Activated T-helper 2 cell treated with anti-CD3 and anti-CD28 coated beads, Interferon-gamma antibody, Interleukin-2, Interleukin-4, amounts not matched to agents 10 μg/mL and 5 μg/mL and 100 μg/mL, durations not matched to agents 14 hours and 24 hours and 36 hours (primary cell): ENCODE results near the gene GRK3. TPM values are rescaled to one million over a fixed set of nuclear protein-coding genes. Genes with fewer than 3 reads are reported as not detected.

Source experiments
- DNase-seq: peaks from one replicate; pipeline ENCODE4 v3.0.0; 2021; ENCODE audit warnings: low spot score
- H3K27ac Mint-ChIP-seq: one replicate; pipeline ENCODE4 v1.8.0; 2021; ENCODE audit warnings: mixed read lengths
- H3K27me3 Mint-ChIP-seq: one replicate; pipeline ENCODE4 v1.8.0; 2021; ENCODE audit warnings: low read depth, mixed read lengths
- H3K36me3 Mint-ChIP-seq: one replicate; pipeline ENCODE4 v1.8.0; 2021; ENCODE audit warnings: low read depth, mixed read lengths
- H3K4me1 Mint-ChIP-seq: one replicate; pipeline ENCODE4 v1.8.0; 2021; ENCODE audit warnings: low read depth, mixed read lengths
- H3K4me3 Mint-ChIP-seq: one replicate; pipeline ENCODE4 v1.8.0; 2021; ENCODE audit warnings: low read depth, mild to moderate bottlenecking, moderate library complexity, mixed read lengths
- H3K9me3 Mint-ChIP-seq: one replicate; pipeline ENCODE4 v1.8.0; 2021; ENCODE audit warnings: mixed read lengths
- intact Hi-C: fragments of 100-400 bp; cut with micrococcal nuclease; formaldehyde crosslinking; loops from one replicate; pipeline ENCODE4 v1.15.1; 2023
- total RNA-seq: library from RNA; stranded (reverse); gene quantifications from 2 replicates; pipeline ENCODE4 v1.2.3, GENCODE V29; 2022

Gene GRK3
- total RNA-seq, 1 donor from 2014 or later = 60.2 TPM

- no peak overlapping the region for H3K27ac Mint-ChIP-seq
- peaks cover 22% of the 10 kb centered on the region for H3K9me3 Mint-ChIP-seq
- H3K4me3 Mint-ChIP-seq = no peak overlapping the region
- H3K27me3 Mint-ChIP-seq = no peaks in the 10 kb centered on the region
- DNase-seq = no peak
- H3K4me1 Mint-ChIP-seq = peaks cover 34% of the 10 kb centered on the region
- H3K36me3 Mint-ChIP-seq = peaks cover 84% of the 10 kb centered on the region
- intact Hi-C loops = no loop called here
Measured at GRCh38 chr22:25643232-25644000, 78.9 kb downstream of the GRK3 start.

GRCh38 chr22:25644122-25644521, 79.6 kb downstream of the GRK3 start:
- Mint-ChIP-seq H3K27ac (no peak overlapping the region), H3K4me3 (no peak overlapping the region)
- intact Hi-C loops = no loop called here

GRCh38 chr22:25645266-25645665, 80.8 kb downstream of the GRK3 start:
- Mint-ChIP-seq H3K9me3 (peaks cover 5% of the 10 kb centered on the region), H3K27ac (no peak overlapping the region), H3K36me3 (peaks cover 78% of the 10 kb centered on the region), H3K4me3 (no peak overlapping the region), H3K27me3 (no peaks in the 10 kb centered on the region), H3K4me1 (peaks cover 34% of the 10 kb centered on the region)
- no peak for DNase-seq
- intact Hi-C loops = no loop called here

More at GRCh38 chr22:25644122-25644521, 79.6 kb downstream of the GRK3 start:
- Mint-ChIP-seq H3K4me1 (peaks cover 34% of the 10 kb centered on the region), H3K27me3 (no peaks in the 10 kb centered on the region), H3K9me3 (peaks cover 15% of the 10 kb centered on the region), H3K36me3 (peaks cover 85% of the 10 kb centered on the region)
- no peak for DNase-seq

- Mint-ChIP-seq H3K27ac (peak overlapping the region; percentile 78), H3K27me3 (no peaks in the 10 kb centered on the region), H3K9me3 (peaks cover 4% of the 10 kb centered on the region), H3K4me3 (no peak overlapping the region), H3K36me3 (peaks cover 76% of the 10 kb centered on the region), H3K4me1 (peaks cover 37% of the 10 kb centered on the region)
- no peak for DNase-seq
- intact Hi-C loops = no loop called here
Measured at GRCh38 chr22:25645964-25646363, 81.5 kb downstream of the GRK3 start.

- Mint-ChIP-seq H3K27me3 (no peaks in the 10 kb centered on the region), H3K4me1 (peaks cover 22% of the 10 kb centered on the region)
Measured at GRCh38 chr22:25650833-25651232, 86.4 kb downstream of the GRK3 start.

GRCh38 chr22:25651332-25652085, 87.0 kb downstream of the GRK3 start:
- peaks cover 49% of the 10 kb centered on the region for H3K36me3 Mint-ChIP-seq
- no peak overlapping the region for H3K4me3 Mint-ChIP-seq

More at GRCh38 chr22:25650833-25651232, 86.4 kb downstream of the GRK3 start:
- peaks cover 55% of the 10 kb centered on the region for H3K36me3 Mint-ChIP-seq
- no peak overlapping the region for H3K4me3 Mint-ChIP-seq
- no peak overlapping the region for H3K27ac Mint-ChIP-seq
- no peaks in the 10 kb centered on the region for H3K9me3 Mint-ChIP-seq
- DNase-seq = no peak
- intact Hi-C loops = no loop called here

GRCh38 chr22:25654676-25655075, 90.2 kb downstream of the GRK3 start:
- no peaks in the 10 kb centered on the region for H3K27me3 Mint-ChIP-seq
- H3K4me1 Mint-ChIP-seq = peaks cover 33% of the 10 kb centered on the region
- H3K9me3 Mint-ChIP-seq = peaks cover 4% of the 10 kb centered on the region
- DNase-seq = no peak
- intact Hi-C loops = no loop called here
- no peak overlapping the region for H3K27ac Mint-ChIP-seq
- no peak overlapping the region for H3K4me3 Mint-ChIP-seq
- peaks cover 48% of the 10 kb centered on the region for H3K36me3 Mint-ChIP-seq

More at GRCh38 chr22:25651332-25652085, 87.0 kb downstream of the GRK3 start:
- H3K27ac Mint-ChIP-seq = no peak overlapping the region
- peaks cover under 1% of the 10 kb centered on the region for H3K9me3 Mint-ChIP-seq
- DNase-seq = no peak
- intact Hi-C loops = no loop called here
- H3K27me3 Mint-ChIP-seq = no peaks in the 10 kb centered on the region
- H3K4me1 Mint-ChIP-seq = peaks cover 19% of the 10 kb centered on the region

GRCh38 chr22:25655371-25655935, 91.0 kb downstream of the GRK3 start:
- intact Hi-C loops = no loop called here
- Mint-ChIP-seq H3K9me3 (peaks cover 4% of the 10 kb centered on the region), H3K36me3 (peaks cover 48% of the 10 kb centered on the region), H3K4me1 (peaks cover 31% of the 10 kb centered on the region), H3K4me3 (no peak overlapping the region), H3K27me3 (no peaks in the 10 kb centered on the region), H3K27ac (no peak overlapping the region)
- DNase-seq = no peak

- H3K27me3 Mint-ChIP-seq = no peaks in the 10 kb centered on the region
- peak overlapping the region; percentile 80 for H3K27ac Mint-ChIP-seq
- H3K4me1 Mint-ChIP-seq = peaks cover 32% of the 10 kb centered on the region
- peaks cover 4% of the 10 kb centered on the region for H3K9me3 Mint-ChIP-seq
- no peak for DNase-seq
- H3K4me3 Mint-ChIP-seq = no peak overlapping the region
- intact Hi-C loops = no loop called here
- H3K36me3 Mint-ChIP-seq = peaks cover 55% of the 10 kb centered on the region
Measured at GRCh38 chr22:25656724-25657123, 92.2 kb downstream of the GRK3 start.

GRCh38 chr22:25658633-25659032, 94.2 kb downstream of the GRK3 start:
- H3K9me3 Mint-ChIP-seq = peaks cover 4% of the 10 kb centered on the region

GRCh38 chr22:25659413-25659812, 94.9 kb downstream of the GRK3 start:
- DNase-seq = no peak
- Mint-ChIP-seq H3K9me3 (peaks cover 4% of the 10 kb centered on the region), H3K4me1 (peaks cover 29% of the 10 kb centered on the region), H3K27ac (no peak overlapping the region), H3K27me3 (no peaks in the 10 kb centered on the region), H3K36me3 (peaks cover 55% of the 10 kb centered on the region), H3K4me3 (no peak overlapping the region)
- intact Hi-C loops = no loop called here

More at GRCh38 chr22:25658633-25659032, 94.2 kb downstream of the GRK3 start:
- Mint-ChIP-seq H3K4me3 (no peak overlapping the region), H3K36me3 (peaks cover 50% of the 10 kb centered on the region), H3K27ac (no peak overlapping the region), H3K27me3 (no peaks in the 10 kb centered on the region), H3K4me1 (peaks cover 29% of the 10 kb centered on the region)
- no peak for DNase-seq
- intact Hi-C loops = no loop called here

- peaks cover 4% of the 10 kb centered on the region for H3K9me3 Mint-ChIP-seq
- no peak overlapping the region for H3K27ac Mint-ChIP-seq
- peaks cover 29% of the 10 kb centered on the region for H3K4me1 Mint-ChIP-seq
- H3K27me3 Mint-ChIP-seq = no peaks in the 10 kb centered on the region
- peaks cover 50% of the 10 kb centered on the region for H3K36me3 Mint-ChIP-seq
- intact Hi-C loops = no loop called here
- DNase-seq = no peak
- H3K4me3 Mint-ChIP-seq = no peak overlapping the region
Measured at GRCh38 chr22:25660336-25660735, 95.9 kb downstream of the GRK3 start.

- Mint-ChIP-seq H3K36me3 (peaks cover 47% of the 10 kb centered on the region), H3K9me3 (peaks cover 4% of the 10 kb centered on the region), H3K27ac (no peak overlapping the region), H3K27me3 (no peaks in the 10 kb centered on the region), H3K4me3 (no peak overlapping the region), H3K4me1 (peaks cover 24% of the 10 kb centered on the region)
- DNase-seq = no peak
- intact Hi-C loops = no loop called here
Measured at GRCh38 chr22:25661073-25661472, 96.6 kb downstream of the GRK3 start.
